GM18508 (cell line): Measurements from ENCODE around the gene CALD1.

Source experiments
- ATAC-seq: cut with Tn5 transposase; IDR thresholded peaks from one replicate; pipeline ENCODE4 v1.9.1; 2021; ENCODE audit warnings: moderate number of reproducible peaks; ENCODE audit not compliant: insufficient read depth, unreplicated experiment

The CALD1 gene

DNA sequence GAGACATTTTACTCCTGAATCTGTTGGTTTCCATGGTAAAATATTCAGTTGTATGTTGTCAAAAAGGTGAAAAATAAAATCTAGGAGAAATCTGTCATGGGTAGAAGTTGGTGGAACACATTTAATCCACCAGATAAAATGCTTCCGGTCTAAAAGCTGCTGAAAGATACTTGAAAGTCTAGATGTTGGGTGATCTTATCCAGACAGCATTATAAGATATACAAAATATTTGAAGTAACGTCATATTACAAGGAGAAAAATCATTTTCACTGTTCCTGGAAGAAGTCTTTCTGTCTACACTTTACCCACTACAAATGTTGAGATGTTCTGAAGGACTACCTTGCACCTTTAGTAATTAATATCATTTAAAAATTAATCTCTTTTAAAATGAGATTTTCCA, 40.9 kb downstream of the CALD1 start:
- no peak for ATAC-seq

DNA sequence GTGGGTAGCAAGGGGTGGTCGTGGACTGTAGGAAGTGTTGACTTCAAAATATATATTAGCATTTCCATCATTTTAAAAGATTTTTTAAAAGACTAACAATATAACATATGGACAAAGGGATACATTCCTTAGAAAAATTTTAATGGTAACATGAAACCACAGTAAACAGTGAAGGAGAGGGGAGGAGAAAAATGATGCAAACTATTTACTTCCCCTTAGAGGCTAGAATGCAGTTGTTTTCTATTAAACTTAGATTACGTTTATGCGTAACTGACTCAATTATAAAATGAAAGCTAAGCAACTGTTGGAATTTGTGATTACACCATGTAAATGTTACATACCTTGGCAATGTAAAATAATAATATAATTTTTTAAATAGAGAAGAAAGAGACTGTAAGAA, 41.3 kb downstream of the CALD1 start:
- no peak for ATAC-seq

DNA sequence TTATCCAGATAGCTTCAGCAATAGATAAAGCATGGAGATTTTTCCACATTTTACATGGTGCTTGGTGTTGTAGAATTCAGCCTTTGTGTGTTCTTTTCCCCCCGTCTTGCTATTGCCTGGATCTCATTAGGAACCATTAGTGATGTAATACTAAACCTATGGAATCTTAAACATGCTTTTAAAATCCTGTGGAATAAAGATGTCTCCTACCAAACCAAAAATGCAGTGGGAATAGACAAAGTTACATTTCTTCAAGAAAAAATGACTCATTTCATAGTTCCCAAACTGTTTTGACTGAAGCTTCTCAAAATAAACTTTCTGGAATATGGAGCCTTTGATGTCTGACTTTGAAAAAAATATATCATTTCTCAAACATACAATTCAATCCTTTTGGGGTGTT, 44.0 kb downstream of the CALD1 start:
- ATAC-seq, result no peak

GRCh38 chr7:134825666-134826065, 46.2 kb downstream of the CALD1 start:
- no peak for ATAC-seq

DNA sequence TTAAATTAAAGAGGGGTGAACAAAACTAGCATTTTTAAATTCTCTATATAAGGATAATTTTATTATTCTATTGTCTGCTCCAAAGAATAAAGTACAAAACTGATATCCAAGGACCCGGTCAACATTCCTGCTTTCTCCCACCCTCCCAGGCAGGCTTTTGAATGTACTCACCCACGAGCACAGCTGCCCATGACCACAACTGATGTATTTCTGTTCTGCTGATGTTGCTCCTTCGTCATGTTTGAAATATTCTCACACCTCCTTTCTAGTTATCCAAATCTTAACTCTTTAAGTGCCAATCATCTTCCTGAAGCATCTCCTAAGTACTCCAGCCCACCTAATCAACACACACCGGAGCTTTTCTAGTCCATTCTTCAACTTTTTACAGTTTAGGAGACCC, 46.7 kb downstream of the CALD1 start:
- no peak for ATAC-seq

- no peak for ATAC-seq
Measured at GRCh38 chr7:134827436-134827835, 48.0 kb downstream of the CALD1 start.

DNA sequence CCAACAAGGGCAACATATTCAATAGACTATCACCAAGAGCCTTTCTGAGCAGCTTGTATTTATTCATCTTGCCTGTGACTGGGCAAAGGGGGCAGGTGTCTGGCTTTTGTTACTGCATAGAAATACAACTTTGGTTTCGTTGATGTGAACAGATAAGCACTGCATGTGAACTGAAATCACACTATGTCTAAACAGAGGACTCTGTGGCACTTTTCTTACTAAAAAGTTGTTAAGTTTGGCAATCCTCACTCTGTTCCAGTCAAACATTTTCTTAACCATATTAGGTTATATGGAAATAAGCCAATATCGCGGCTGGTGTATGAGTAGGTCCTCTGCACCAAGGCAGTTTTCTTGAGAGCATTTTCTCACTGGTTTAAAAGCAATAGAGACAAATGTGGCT, 48.5 kb downstream of the CALD1 start:
- no peak for ATAC-seq

GRCh38 chr7:134828361-134828760, 48.9 kb downstream of the CALD1 start:
- ATAC-seq, result no peak

DNA sequence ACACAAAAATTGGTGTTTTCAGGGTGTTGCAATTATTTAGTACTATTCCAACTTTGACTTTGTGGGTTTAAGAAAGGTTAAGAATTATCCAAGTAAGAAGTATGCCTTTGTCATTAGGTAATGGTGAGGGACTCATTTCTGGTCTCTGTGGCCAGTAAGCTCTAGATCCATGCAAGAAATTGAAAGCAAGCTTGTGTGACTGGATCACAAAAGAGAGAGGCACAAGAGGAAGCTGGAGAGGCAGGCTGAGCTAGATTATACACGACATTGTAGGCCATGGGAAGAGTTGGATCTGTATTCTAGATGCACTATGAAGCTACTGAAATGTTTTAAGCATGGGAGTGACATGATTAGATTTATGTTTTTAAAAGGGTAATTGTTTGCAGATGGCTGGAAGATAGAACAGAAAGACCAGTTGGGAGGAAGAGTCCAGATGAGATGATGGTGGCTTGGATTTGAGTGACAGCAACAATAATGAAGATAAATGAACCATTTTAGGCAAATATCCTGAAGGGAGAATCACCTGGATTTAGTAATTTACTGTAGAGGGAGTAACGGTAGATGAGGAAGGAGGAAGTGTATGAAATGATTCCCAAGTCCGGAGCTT, 50.0 kb downstream of the CALD1 start:
- no peak for ATAC-seq

DNA sequence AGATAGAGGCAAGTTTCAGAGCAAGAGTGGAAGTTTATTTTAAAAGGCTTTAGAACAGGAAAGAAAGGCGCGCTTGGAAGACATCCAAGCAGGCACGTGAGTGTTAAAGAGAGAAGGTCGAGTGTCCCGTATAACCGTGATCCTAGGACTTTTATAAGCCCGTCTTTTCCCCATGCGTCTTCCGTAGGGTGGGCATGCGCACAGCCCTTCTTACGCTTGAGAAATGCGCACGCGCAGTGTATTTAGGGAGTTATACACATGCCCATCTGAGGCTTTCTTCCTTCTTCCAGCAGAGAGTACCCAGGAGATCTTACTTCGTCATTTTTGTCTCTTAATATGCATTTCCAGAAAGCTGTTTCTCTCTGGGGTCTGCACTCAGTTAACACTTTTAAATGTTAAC, 52.4 kb downstream of the CALD1 start:
- ATAC-seq, result no peak

DNA sequence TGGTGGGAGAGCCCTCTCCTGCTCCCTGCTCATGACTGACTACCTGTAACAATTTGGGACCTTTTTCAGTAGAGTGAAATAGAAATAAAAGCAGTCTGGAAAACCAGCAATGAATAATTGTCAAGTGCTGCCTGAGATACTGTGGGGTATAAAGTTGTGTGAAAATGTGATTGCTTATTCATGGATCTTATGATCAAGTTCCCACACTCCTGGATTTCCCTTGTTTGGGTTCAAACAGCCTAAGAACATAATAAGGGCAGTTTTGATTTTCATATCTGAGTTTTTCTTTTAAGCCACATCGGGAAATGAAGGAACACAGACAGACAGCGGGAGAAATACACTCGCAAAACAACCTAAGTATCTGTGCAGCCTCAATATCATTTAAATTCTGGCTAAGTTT, 52.9 kb downstream of the CALD1 start:
- no peak for ATAC-seq

- no peak for ATAC-seq
Measured at GRCh38 chr7:134834689-134835462, 55.4 kb downstream of the CALD1 start.

DNA sequence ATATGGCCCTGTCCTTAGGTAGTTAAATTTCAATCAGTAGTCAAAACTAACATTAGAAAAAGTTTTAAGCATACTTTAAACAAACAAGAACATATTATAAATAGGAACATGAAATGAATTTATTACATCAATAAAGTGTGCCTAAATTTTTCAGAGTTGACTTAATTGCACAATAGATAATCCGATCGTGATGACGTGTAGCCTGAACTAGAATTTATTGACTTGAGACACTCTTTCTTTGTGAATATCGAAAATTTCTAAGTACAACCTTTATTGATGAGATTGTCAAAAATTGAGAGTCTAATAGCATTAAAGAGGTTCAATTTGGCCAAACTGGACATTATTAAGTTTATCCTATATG, 56.0 kb downstream of the CALD1 start:
- no peak for ATAC-seq

- ATAC-seq, result no peak
Measured at GRCh38 chr7:134836447-134836846, 57.0 kb downstream of the CALD1 start.

- ATAC-seq, result no peak
Measured at GRCh38 chr7:134839298-134839697, 59.9 kb downstream of the CALD1 start.

DNA sequence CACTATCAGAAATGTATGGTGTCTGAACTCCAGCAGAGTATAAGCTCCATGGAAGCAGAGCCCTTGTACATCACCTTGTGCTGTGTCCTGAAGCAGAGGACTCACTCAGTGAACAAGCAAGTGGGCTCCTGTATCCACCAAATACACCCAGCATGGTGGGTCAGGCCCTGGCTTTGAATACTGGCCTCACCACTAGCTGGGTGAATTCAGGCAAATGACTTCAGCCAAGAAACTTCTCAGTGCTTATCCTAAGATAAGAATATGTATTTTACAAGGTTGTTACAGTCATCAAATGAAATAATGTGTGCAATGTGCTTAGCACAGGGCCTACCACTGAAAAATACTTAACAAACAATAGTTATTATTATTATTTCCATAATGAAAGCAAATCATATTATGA, 62.6 kb downstream of the CALD1 start:
- ATAC-seq, result no peak

GRCh38 chr7:134842886-134843430, 63.5 kb downstream of the CALD1 start:
- no peak for ATAC-seq

GRCh38 chr7:134844200-134844599, 64.8 kb downstream of the CALD1 start:
- no peak for ATAC-seq

DNA sequence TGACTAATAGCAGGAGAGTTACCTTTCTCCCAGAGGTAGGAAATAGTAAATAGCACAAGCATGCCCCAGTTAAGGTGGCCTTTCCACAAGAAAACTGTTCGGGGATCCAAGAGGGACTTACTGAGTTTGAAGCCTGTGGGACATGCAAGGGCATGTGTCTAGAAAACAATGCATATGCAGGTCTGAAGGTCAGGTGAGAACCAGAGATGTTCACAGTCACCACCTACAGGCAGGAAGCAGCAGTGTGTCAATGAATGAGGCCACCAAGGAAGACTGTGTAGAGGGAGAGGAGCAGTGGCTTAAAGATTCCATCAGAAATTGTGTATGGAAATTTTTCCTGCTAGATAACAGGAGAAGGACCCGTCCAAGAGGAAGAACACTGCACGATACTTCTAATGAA, 66.0 kb downstream of the CALD1 start:
- no peak for ATAC-seq

- ATAC-seq, result no peak
Measured at GRCh38 chr7:134847851-134848588, 68.6 kb downstream of the CALD1 start.

DNA sequence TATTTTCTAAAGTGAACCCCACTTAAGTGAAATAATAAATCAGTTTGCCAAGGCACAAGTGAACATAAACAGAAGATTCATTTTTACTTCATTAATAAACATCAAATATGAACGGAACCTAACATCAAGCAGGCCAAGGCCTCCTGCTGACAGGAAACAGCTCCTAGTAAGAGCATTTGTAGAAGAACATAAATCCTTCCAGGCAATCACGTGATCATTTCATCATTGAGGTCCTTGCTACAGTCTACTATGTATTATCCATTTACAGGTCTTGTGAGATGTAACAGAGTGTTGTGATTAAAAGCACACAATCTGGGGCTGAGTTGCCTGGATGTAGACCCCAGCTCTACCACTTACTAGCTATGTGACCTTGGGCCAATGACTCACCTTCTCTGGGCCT, 70.6 kb downstream of the CALD1 start:
- no peak for ATAC-seq
